ENCODE results near the gene LURAP1L. TPM values are rescaled to one million over a fixed set of nuclear protein-coding genes. Genes with fewer than 3 reads are reported as not detected.

Gene LURAP1L
- total and polyA plus RNA-seq, 2 of the 4 experiments (the other 2 are of a cell fraction), result 6.1 to 10.6 TPM

DNA sequence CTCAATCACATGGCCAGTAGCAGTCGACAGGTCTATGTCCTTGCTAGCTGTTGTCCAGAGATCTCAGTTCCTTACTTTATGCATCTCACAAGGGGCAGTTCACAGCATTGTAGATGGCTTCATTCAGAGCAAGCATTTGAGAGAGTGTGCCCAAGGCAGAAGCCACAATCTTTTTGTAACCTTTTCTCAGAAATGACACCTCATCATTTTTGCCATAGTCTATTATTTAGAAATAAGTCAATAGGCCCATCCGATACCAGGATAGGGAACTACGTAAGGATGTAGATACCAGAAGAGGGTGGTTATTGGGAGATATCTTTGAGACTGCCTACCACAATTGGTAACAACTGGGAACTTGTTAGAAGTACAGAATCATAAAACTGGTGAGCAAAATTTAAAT lies 37.1 kb downstream of the LURAP1L start:
- dilution Hi-C loops (cut with HindIII; ENCODE audit: low sequenced_read_pairs, unreplicated experiment) (no loop called here), intact Hi-C loops (cut with micrococcal nuclease) (no loop called here), in situ Hi-C loops (cut with MboI; ENCODE audit: low sequenced_read_pairs) (no loop called here)
- Histone ChIP-seq H2AK5ac (ENCODE audit: low read depth, low read length) (peak overlapping the region; percentile 79), H2AFZ (replicated peaks; ENCODE audit: low read length, poor library complexity) (no peak overlapping the region), H3K4me2 (ENCODE audit: low read depth, low read length) (no peak overlapping the region), H3K18ac (ENCODE audit: low read depth, low read length) (peak overlapping the region; percentile 59), H3K27me3 (ENCODE audit: control insufficient read depth, insufficient read depth, low read length) (no peaks in the 10 kb centered on the region), H3K9me1 (ENCODE audit: insufficient read depth, low read length) (no peaks in the 10 kb centered on the region), H2BK5ac (ENCODE audit: low read depth, low read length, poor library complexity, severe bottlenecking) (no peak overlapping the region), H3K56ac (ENCODE audit: extremely low read depth, insufficient read depth, low read length) (no peak overlapping the region), H4K91ac (ENCODE audit: insufficient read depth, low read depth, low read length) (peak overlapping the region; percentile 38; the same call in 1 of the 2 replicates), H3K4me1 (ENCODE audit: control insufficient read depth, insufficient read depth, low read length) (peaks cover 9% of the 10 kb centered on the region), H2BK20ac (ENCODE audit: low read depth, low read length) (peak overlapping the region; percentile 66; the same call in 1 of the 2 replicates), H4K20me1 (ENCODE audit: insufficient read depth, low read length) (no peaks in the 10 kb centered on the region), H3K4me3 (ENCODE audit: insufficient read depth, low read depth, low read length) (no peak overlapping the region), H3K9ac (ENCODE audit: low read depth, low read length) (no peak overlapping the region), H4K5ac (ENCODE audit: low read depth, low read length) (no peak overlapping the region), H4K8ac (ENCODE audit: low read depth in 2 of 2, low read length in 2 of 2) (peak overlapping the region; percentile 34 to 55; a peak in 3 of 4 replicates), H3K23ac (ENCODE audit: low read depth, low read length) (no peak overlapping the region), H3K79me1 (ENCODE audit: low read depth in 1 of 2, low read length in 2 of 2) (peaks cover 3 to 7% of the 10 kb centered on the region in 2 experiments; a peak in 3 of 4 replicates), H2AK9ac (replicated peaks; ENCODE audit: low read depth, low read length, poor library complexity) (no peak overlapping the region), H3K27ac (ENCODE audit: insufficient read depth, low read length) (peak overlapping the region; percentile 41; the same call in 1 of the 2 replicates), H2BK120ac (ENCODE audit: low read depth, low read length) (peak overlapping the region; percentile 64), H3K4ac (ENCODE audit: low read depth, low read length) (peak overlapping the region; percentile 69; the same call in 1 of the 2 replicates), H3K36me3 (ENCODE audit: control insufficient read depth, insufficient read depth, low read length) (peaks cover 5% of the 10 kb centered on the region; the same call in 1 of the 2 replicates), H2BK15ac (ENCODE audit: low read depth, low read length) (peak overlapping the region; percentile 67), H3K14ac (replicated peaks; ENCODE audit: low read depth, low read length) (0 out of 2 replicates have a peak overlapping the region, but pooled peaks have one; percentile 0), H3K9me3 (ENCODE audit: control insufficient read depth, insufficient read depth, low read length) (peaks cover 3% of the 10 kb centered on the region; the same call in 1 of the 2 replicates)
- ChIA-PET CTCF (interaction anchor here (1.8 kb wide), 1 partner anchor 35 kb away, joined by 5 read pairs; no protein-coding TSS in a partner anchor), POLR2A (ENCODE audit: unreplicated experiment) (no interaction called here)
- no TSS peak for BruUV-seq (replicated peaks)
- ATAC-seq (ENCODE audit: low read depth) (no peak), DNase-seq (no peak)
- TF ChIP-seq RAD21 (IDR thresholded peaks at IDR 0.05; ENCODE audit: low read length) (no peak), CHD1 (IDR thresholded peaks at IDR 0.05; ENCODE audit: low read depth, low read length) (no peak), MXI1 (IDR thresholded peaks at IDR 0.05; ENCODE audit: borderline replicate concordance, low read depth, low read length) (no peak), MAFK (IDR thresholded peaks at IDR 0.05; ENCODE audit: low read depth, low read length) (peak; percentile 38; the same call in 1 of the 2 replicates), NFE2L2 (IDR thresholded peaks at IDR 0.05; ENCODE audit: low read depth, low read length) (no peak)
- no CpG with 5 or more reads among the region's 3 CpGs for WGBS, 2 experiments (ENCODE audit: extremely low coverage in 2 of 2, insufficient read length in 1 of 2)

All from IMR-90 (cell line).